Liver (tissue), 3 donors: ENCODE results near the gene DISC1.
"Not testable (repeated sequence)": the region's sequence is repeated elsewhere in the genome, so short reads cannot be mapped to it uniquely, and the experiment has no call there.

Experiments
- CTCF ChIP-seq: fragments of 150-350 bp; IDR thresholded peaks from 2 replicates; pipeline ENCODE4 v1.5.1; 2017; ENCODE audit warnings: improper control_type of control experiment, low read depth, low read length; ENCODE audit not compliant: missing input control
- FOXA2 ChIP-seq: IDR thresholded peaks from 2 replicates; pipeline ENCODE4 v1.6.1; 2016; ENCODE audit warnings: antibody characterized with exemption
- GABPA ChIP-seq, 2 donors: IDR thresholded peaks in 1 of 2; conservative IDR thresholded peaks in 1 of 2; 2 replicates each; pipeline ENCODE4 v1.6.1; 2016; ENCODE audit warnings: antibody characterized with exemption in 2 of 2, mild to moderate bottlenecking in 1 of 2, moderate library complexity in 1 of 2
- JUND ChIP-seq, 2 donors: IDR thresholded peaks; 2 replicates each; pipeline ENCODE4 v1.6.1; 2016; ENCODE audit warnings: antibody characterized with exemption in 2 of 2
- MAX ChIP-seq: IDR thresholded peaks from 2 replicates; pipeline ENCODE4 v1.6.1; 2016; ENCODE audit warnings: antibody characterized with exemption
- RAD21 ChIP-seq, 2 donors: IDR thresholded peaks; 2 replicates each; pipeline ENCODE4 v1.6.1; 2016; ENCODE audit warnings: antibody characterized with exemption in 2 of 2, mild to moderate bottlenecking in 2 of 2
- REST ChIP-seq: IDR thresholded peaks from 2 replicates; pipeline ENCODE4 v1.6.1; 2016; ENCODE audit warnings: antibody characterized with exemption, mild to moderate bottlenecking
- RXRA ChIP-seq, 2 donors: IDR thresholded peaks; 2 replicates each; pipeline ENCODE4 v1.6.1; 2017 to 2018; ENCODE audit warnings: antibody characterized with exemption in 2 of 2, mild to moderate bottlenecking in 1 of 2
- SP1 ChIP-seq: IDR thresholded peaks from 2 replicates; pipeline ENCODE4 v1.6.1; 2018; ENCODE audit warnings: antibody characterized with exemption, mild to moderate bottlenecking
- TAF1 ChIP-seq: conservative IDR thresholded peaks from 2 replicates; pipeline ENCODE4 v1.6.1; 2016; ENCODE audit warnings: antibody characterized with exemption, mild to moderate bottlenecking
- YY1 ChIP-seq: IDR thresholded peaks from 2 replicates; pipeline ENCODE4 v1.6.1; 2016; ENCODE audit warnings: antibody characterized with exemption, mild to moderate bottlenecking
- donor health status: healthy.
- donor health status: healthy.

GRCh38 chr1:231645634-231646033 lies 19.0 kb downstream of the DISC1 start:
- not testable (repeated sequence) for TF ChIP-seq TAF1; CTCF; YY1; MAX; SP1; GABPA (IDR thresholded peaks at IDR 0.05 in 1 of 2, conservative IDR thresholded peaks at IDR 0.05 in 1 of 2); RAD21 (IDR thresholded peaks at IDR 0.05); REST; RXRA (IDR thresholded peaks at IDR 0.05); FOXA2; JUND (IDR thresholded peaks at IDR 0.05)
